Activated CD8-positive, alpha-beta memory T cell treated with anti-CD3 and anti-CD28 coated beads, Interleukin-2, amount 50 U/mL, for 1 hour (primary cell): ENCODE results near the gene VAMP7.
"Not testable (repeated sequence)": the region's sequence is repeated elsewhere in the genome, so short reads cannot be mapped to it uniquely, and the experiment has no call there.

Experiments
- DNase-seq: peaks from one replicate; pipeline ENCODE4 v3.0.0-alpha.2; 2020; ENCODE audit errors: extremely low read depth

The VAMP7 gene

DNA sequence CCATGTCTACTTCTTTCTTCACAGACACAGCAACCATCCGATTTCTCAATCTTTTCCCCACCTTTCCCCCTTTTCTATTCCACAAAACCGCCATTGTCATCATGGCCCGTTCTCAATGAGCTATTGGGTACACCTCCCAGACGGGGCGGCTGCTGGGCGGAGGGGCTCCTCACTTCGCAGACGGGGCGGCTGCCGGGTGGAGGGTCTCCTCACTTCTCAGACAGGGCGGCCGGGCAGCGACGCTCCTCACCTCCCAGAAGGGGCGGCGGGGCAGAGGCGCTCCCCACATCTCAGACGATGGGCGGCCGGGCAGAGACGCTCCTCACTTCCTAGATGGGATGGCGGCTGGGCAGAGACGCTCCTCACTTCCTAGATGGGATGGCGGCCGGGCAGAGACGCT lies 26.5 kb downstream of the VAMP7 start:
- not testable (repeated sequence) for DNase-seq

DNA sequence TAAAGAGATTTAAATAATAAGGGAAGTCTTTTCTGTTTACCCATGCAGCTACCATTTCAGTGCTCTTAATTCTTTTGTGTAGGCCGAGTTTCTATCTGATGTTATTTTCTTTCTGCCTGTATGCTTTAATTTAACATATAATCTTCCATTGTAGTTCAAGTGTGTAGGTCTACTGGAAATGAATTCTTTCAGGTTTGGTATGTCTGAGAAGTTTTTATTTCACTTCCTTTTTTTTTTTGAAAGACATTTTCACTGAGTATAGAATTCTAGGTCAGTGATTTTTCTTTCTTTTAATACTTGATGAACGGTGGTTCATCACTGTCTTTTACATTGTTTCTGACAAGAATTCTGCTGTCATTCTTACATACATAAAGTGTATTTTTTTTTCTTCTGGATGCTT lies 42.1 kb downstream of the VAMP7 start:
- DNase-seq = no peak

DNA sequence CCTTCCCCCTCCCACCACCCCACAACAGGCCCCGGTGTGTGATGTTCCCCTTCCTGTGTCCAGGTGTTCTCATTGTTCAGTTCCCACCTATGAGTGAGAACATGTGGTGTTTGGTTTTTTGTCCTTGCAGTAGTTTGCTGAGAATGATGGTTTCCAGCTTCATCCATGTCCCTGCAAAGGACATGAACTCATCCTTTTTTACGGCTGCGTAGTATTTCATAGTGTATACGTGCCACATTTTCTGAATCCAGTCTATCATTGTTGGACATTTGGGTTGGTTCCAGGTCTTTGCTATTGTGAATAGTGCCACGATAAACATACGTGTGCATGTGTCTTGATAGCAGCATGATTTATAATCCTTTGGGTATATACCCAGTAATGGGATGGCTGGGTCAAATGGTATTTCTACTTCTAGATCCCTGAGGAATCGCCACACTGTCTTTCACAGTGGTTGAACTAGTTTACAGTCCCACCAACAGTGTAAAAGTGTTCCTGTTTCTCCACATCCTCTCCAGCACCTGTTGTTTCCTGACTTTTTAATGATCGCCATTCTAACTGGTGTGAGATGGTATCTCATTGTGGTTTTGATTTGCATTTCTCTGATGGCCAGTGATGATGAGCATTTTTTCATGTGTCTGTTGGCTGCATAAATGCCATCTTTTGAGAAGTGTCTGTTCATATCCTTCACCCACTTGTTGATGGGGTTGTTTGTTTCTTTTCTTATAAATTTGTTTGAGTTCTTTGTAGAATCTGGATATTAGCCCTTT lies 49.9 kb downstream of the VAMP7 start:
- not testable (repeated sequence) for DNase-seq

DNA sequence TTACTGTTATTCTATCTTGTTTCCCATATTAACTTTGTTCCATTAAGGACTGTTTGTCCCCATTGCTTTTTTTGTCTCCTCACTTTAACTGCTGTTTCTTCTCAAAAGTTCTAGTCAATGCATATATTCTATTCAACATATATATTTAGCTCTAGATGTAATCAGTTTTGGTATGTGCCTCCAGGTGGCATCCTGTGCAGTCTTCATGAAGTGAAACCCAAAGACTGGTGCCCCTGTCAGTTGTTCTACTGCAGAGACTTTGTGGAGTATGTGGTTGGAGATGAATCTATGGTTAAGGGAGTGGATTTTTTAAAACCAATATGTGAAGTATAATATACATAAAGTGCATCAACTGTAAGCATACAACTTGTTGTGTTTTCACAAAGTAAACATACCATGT lies 57.0 kb downstream of the VAMP7 start:
- DNase-seq = no peak

DNA sequence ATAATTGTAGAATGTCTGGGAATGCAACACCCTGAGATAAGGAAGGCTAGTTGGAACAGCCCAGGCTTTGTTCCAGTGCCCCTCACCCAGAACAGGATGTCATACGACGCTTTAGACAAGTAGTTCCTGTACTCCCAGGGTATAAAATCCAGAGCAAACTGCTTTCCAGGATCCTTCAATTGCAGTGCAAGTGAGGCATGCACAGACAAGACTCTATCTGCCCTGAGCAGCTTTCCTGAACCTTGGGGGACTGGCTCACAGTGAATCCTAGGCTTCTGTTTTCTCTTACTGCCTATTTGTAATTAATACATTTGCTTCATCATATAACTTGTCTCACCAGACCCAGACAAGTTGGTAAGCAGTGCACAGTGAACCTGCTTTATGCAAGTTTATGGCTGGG lies 68.0 kb downstream of the VAMP7 start:
- DNase-seq = no peak

DNA sequence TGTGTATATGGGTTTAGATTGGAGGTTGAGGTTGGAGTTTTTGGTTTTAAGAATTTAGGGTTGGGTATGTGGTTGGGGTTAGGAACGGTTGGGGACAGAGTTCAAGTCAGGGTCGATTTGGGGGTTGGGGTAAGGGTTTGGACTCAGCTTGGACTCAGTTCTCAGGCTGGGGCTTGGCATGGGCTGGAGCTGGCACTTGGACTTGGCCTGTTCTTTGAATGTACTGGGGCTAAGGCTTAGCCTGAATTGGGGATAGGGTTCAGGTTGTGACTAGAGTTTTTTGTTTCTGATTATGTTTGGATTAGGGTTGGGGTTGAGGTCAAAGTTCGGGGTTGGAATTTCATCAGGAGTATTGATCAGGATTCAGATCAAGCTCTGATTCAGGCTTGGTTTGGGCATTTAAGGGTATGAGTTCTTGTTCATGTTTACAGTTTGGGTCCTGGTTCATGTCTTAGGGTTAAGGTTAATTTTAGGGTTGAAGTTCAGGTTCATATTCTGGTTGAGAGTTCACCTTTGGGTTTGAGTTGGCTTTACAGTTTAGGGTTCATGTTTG lies 70.2 kb downstream of the VAMP7 start:
- DNase-seq = no peak

DNA sequence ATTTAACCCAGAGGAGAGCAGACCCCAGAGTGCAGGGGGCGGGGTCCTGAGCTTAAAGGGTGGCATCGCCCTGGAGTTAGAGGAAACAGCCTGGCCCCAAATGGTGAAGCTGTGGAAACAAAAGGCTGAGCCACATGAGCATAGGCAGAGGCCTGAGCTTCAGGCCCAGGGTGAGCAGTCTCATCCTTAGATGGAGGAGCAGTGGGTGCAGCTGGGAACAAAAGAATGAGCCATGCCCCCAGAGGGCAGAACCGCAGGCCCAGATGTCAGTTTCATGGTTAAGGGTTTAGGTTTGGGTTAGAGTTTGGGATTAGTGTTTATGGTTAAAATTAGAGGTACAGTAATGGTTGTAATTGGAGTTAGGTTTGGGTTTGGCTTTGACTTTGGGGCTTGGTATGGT lies 71.9 kb downstream of the VAMP7 start:
- DNase-seq = no peak

DNA sequence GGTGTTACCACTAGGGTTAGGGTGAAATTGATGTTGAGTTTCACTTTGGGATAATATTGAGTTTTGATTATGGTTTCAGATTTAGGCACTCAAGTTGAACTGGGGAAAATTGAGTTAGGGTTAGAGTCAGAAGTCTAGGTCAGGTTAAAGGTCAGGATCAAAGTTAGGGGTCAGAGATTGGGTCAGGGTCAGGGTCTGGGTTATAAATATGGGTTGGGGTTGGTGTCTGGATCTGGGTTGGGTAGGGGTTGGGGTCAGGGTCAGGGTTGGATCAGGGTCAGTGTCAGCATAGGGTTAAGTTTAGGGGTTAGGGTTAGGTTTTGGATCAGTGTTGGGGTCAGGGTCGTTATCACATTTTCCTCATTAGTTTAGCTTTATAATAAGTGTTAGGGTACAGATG lies 73.6 kb downstream of the VAMP7 start:
- DNase-seq = no peak

DNA sequence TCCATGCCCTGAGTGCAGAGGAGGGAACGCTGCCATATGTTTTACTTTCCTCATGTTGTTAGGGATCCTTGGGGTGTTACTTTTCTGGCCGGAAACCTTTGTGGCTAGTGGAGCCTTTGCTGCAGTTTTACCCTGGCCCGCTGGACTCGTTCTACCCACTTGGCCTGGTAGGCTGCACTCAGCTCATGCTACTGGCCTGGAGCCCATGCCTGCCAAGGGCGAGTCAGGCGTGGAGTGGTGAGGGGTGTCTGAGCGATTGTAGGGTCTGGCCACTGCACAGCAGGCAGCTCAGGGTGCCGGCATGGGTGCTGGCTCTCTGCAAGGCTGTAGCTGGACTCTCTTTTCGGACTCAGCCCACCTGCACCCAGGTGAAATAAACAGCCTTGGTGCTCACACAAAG lies 75.0 kb downstream of the VAMP7 start:
- no peak for DNase-seq

DNA sequence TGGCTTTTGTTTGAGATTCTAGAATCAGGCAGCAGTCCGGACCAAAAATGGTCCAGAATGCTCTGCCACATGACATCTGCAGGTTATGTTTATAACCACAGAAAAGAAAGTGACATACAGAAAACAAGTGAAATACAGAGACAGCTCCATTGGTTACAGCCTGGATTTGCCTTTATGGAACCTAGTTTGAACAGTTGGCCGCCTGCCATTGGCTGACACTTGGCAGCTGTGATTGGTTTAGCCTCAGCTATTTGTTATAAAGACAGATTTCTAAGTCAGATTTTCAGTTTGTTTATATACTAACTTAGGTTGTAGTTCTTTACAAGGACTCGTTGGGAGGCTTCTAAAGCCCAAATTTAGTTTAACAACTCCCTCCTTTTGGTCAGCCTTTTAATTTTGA lies 75.5 kb downstream of the VAMP7 start:
- DNase-seq = no peak

DNA sequence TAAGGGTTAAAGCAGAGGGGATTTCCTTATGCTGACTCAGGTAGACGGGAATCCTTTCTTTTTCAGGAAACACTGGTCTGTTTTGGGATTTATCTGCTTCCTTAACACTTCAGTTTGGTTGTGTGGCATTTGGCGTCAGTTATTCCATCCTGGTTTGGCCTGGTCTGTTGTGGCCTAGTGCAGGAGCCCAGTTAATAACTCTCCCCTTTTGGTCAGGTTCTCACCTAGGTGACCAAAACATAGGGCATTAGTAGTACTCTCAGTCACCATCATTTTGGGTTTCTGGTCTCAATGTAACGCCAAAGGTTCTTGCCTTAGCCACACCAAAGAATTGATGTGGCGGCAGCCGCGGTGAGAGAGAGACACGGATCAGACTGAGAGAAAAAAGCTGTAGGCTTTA lies 76.7 kb downstream of the VAMP7 start:
- DNase-seq = no peak

DNA sequence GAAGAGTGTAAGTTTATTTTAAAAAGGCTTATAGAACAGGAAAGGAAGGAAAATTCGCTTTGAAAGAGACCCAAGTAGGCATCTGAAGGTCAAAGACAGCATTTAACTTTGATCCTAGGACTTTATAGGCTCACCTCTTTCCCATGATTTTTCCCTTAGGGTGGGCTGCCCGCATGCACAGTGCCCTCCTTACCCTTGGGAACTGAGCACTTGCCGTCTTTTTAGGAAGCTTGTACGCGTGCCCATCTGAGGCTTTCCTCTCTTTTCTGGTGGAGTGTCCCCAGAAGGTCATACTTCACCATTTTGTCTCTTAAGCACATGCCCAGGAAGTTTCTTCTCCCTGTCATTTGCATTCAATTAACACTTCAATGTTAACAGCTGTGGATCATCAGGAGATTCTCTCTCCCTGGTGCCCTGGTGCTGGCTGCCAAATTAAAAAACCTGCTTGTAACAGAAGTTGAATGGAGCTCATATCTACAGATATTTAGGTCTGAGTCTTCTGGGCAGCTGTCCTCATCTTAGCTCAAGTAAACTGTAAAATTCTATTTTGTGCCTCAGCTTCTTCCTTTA lies 78.0 kb downstream of the VAMP7 start:
- no peak for DNase-seq

DNA sequence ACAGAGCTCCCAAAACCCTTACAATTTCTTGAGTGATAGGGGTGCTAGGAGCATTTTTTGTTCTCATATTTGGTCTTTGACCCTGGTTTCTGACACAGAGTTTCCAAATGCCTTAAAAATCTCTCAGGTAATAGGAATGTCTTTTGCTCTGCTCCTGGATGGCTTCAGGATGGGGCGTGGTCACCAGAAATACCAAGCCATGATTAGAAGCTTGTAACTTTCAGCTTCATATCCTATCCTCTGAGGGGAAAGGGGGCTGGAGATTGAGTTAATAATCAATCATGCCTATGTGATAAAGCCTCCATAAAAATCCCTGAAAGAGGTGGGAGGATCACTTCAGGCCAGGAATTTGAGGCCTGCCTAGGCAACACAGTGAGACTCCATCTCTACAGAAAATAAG lies 81.8 kb downstream of the VAMP7 start:
- DNase-seq = no peak

DNA sequence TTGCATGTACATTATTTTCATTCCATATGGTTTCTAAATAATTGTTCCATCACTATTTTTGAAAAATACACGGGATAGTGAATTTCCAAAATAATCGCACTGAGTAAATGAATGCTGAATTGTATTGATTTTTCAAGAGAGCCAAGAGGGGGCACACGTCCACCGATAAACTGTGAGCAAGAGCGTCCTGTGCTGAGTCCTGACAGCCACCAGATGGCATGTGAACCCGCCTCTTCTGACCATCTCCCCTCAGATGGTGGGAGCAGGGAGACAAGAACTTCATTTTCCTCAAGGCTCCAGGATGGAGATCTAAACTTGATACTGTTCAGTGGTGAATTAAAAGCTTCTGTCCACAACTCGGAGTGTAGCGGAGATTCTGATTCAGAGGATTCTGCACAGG lies 85.7 kb downstream of the VAMP7 start:
- no peak for DNase-seq

DNA sequence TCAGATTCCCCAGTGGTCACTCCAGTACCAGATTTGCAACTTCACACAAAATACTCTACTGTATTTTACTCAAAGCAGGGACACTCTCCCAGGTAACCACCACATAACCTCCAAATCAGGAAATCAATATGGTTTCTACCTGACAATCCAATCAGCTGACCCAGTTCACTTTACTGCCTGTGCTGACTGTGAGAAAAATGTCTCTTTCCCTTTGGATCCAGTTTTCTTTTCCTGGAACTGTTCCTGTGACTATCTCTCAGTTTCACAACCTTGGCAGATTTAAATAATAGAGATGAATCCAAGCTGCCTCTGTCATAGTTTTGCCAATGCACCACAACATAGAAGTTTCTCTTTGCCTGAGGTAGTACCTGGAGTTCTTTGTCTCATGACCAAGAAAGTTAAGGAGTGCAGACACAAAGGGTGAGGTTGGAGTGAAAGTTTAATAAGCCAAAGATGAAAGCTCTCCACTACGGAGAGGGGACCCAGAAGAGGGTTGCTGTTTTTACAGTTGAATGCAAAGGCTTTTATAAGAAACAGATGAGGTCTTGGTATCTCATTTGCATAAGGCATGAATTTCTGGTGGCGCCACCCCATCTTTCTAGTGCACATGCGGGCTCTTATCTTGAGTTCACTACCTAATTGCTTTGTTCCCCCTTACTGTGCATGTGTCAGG lies 86.6 kb downstream of the VAMP7 start:
- no peak for DNase-seq

DNA sequence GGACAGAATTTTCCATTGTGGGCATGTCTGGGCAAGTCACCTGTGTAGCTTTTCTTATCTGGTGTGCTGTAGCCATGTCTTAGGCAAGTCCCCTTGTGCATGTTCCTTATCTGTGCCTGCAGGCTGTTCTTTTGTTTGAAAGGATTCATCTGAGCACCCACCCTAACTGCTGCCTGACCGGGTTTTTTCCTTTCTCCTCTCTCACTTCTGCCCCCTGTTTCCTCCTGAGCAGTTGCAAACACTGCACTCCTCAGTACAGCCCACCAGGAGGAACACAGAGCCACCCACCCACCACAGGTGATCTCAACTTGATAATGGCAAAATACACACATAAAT lies 87.1 kb downstream of the VAMP7 start:
- no peak for DNase-seq

DNA sequence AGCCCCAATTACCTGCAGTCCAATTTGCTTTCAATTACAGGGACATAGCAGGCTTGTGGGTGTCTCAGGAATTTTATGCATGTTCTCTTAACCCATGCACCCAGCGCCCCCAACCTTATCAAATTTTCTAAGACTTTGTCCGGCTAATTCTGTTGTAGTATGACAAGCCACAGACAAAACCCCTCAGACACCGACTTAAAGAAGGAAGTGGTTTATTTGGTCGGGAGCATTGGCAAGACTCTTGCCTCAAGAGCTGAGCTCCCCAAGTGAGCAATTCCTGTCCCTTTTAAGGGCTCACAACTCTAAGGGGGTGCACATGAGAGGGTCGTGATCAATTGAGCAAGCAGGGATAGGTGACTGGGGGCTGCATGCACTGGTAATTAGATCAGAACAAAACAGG lies 87.6 kb downstream of the VAMP7 start:
- DNase-seq = no peak

DNA sequence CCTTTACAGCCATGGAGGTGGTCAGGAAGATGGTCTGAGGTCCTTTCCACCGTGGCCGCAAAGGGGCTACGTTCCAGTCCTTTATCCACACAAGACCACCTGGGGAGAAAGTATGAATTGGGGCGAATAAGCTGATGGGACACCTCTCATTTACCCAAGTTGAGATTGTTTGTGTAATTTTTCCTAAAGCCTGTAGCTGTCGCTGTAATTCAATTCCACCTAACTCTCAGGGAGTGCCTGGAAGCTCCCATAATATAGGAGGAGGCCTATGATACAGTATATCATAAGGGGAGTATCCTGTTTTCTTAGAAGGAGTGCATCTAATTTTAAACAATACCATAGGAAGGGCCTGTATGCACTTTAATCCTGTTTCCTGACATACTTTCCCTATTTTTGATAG lies 90.5 kb downstream of the VAMP7 start:
- DNase-seq = not testable (repeated sequence)

DNA sequence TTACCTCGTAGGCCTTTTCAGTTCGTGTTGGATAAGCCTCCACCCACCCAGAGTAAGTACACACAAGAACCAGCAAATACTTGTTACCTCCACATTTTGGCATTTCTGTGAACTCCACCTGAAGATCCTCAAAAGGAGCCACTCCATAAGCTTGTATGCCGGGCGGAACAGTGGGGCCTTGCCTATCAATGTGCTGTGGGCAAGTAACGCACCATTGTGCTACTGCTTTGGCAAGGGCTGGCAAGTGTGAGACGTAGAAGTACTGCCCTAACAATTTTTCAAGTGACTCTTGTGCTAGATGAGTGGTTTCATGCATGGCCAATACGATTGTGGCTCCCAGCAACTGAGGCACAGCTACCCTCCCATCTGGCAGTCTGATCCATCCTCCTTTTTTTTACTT lies 91.1 kb downstream of the VAMP7 start:
- not testable (repeated sequence) for DNase-seq

DNA sequence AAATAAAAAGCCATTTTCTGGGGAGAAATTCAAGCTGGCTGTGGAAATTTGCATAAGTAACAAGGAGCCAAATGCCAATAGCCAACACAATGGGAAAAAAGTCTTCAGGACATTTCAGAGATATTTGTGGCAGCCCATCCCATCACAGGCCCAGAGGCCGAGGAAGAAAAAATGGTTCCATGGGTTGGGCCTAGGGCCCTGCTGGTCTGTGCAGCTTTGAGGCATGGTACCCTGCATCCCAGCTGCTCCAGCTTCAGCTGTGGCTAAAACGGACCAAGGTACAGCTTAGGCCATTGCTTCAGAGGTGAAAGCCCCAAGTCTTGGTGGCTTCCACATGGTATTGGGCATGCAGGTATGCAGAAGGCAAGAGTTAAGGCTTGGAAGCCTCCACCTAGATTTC lies 102.2 kb downstream of the VAMP7 start:
- DNase-seq = no peak

DNA sequence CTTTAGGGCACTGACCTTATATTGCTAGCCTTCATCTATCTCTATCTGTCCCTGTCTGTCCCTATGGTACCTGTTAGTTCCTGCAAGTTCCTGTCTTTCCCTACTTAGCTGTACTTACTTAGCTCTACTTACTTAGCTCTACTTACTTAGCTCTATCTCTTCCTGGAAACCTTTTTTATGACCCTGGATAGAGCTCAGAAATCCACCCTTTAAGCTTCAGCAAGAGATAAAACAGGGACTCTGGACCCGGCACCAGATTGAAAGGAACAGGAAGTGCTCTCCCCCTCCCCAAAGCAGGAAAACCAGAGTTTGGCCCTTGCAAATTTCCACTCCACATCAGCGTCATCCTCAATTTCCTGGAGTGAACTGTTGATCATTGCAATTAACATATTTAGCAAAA lies 104.1 kb downstream of the VAMP7 start:
- DNase-seq = no peak

DNA sequence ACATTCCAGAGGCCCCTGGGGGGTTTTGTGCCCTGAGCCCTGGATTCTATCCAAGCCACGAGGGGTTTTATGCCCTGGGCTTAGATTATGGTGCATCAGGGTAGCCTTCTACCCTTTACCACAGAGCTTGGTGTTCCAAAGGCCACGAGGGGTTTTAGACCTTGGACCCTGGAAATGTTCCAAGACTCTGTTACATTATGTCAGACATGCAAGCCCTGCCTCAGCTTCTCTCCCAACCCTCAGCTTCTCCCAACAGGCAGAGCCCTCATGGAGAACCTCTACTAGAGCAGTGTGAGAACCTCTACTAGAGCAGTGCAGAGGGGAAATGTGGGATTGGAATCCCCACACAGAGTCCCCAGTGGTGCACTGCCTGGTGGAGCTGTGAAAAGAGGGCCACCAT lies 105.8 kb downstream of the VAMP7 start:
- not testable (repeated sequence) for DNase-seq

DNA sequence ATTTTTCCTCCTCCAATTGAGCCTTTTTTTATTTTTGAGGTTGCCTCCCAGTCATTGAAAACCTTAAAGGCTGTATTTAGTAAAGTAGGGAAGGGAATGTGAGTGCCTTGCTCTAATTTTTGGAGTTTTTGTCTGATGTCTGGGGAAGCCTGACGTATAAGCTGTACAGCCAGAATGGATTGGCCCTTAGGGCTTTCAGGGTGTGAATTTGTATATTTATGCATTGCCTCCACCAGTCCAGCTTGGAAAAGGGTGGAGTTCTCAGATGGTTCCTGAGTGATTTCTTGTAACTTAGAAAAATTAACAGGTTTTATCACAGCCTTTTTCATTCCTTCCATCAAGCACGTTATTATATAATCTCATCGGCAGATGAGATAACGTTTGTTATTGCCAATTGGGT lies 107.7 kb downstream of the VAMP7 start:
- no peak for DNase-seq
